MCF 10A (cell line): ENCODE measurements around the gene ZNF750. TPM values are rescaled to one million over a fixed set of nuclear protein-coding genes. Genes with fewer than 3 reads are reported as not detected.

ENCODE experiments used
- BruUV-seq: library from RNA; stranded (reverse); fragments of 400-500 nt; replicated peaks from 2 replicates; lab custom pipeline; 2021; lab: Mats Ljungman, UMichigan
- CTCF ChIA-PET: fragments of 300-600 bp; sonication (Branson Sonifier 250); formaldehyde crosslinking; extraction: SDS; loops from one replicate; lab custom pipeline; 2021; ENCODE audit warnings: antibody characterized with exemption, inconsistent platforms; lab: Yijun Ruan, JAX
- POLR2A ChIA-PET: fragments of 300-600, 350-650 bp; sonication (Branson Sonifier 250); formaldehyde crosslinking; extraction: SDS; loops from one replicate; lab custom pipeline; 2020; ENCODE audit warnings: antibody characterized with exemption, inconsistent platforms; lab: Yijun Ruan, JAX
- DNase-seq: peaks from one replicate; pipeline ENCODE4 v3.0.0-alpha.2; 2018; ENCODE audit not compliant: unreplicated experiment
- H3K27ac Mint-ChIP-seq: one replicate; pipeline ENCODE4 v1.8.0; 2022; ENCODE audit warnings: mild to moderate bottlenecking, low read depth, mixed read lengths; ENCODE audit not compliant: unreplicated experiment
- H3K27me3 Mint-ChIP-seq: one replicate; pipeline ENCODE4 v1.8.0; 2022; ENCODE audit warnings: mixed read lengths; ENCODE audit not compliant: insufficient read depth, unreplicated experiment
- H3K36me3 Mint-ChIP-seq: one replicate; pipeline ENCODE4 v1.8.0; 2022; ENCODE audit warnings: mild to moderate bottlenecking, moderate library complexity, mixed read lengths; ENCODE audit not compliant: insufficient read depth, unreplicated experiment
- H3K4me1 Mint-ChIP-seq: one replicate; pipeline ENCODE4 v1.8.0; 2022; ENCODE audit warnings: mixed read lengths; ENCODE audit not compliant: insufficient read depth, unreplicated experiment
- H3K4me3 Mint-ChIP-seq: one replicate; pipeline ENCODE4 v1.8.0; 2022; ENCODE audit warnings: mild to moderate bottlenecking, moderate library complexity, mixed read lengths; ENCODE audit not compliant: unreplicated experiment
- H3K9me3 Mint-ChIP-seq: one replicate; pipeline ENCODE4 v1.8.0; 2022; ENCODE audit warnings: mixed read lengths; ENCODE audit not compliant: unreplicated experiment
- CTCF ChIP-seq: fragments of 200-600 bp; IDR thresholded peaks from one replicate; pipeline ENCODE4 v1.8.0; 2022; ENCODE audit warnings: antibody characterized with exemption, mild to moderate bottlenecking; ENCODE audit not compliant: unreplicated experiment
- intact Hi-C: fragments of 100-400 bp; cut with micrococcal nuclease; formaldehyde crosslinking; loops from 2 replicates; pipeline ENCODE4 v1.14.1; 2022
- total RNA-seq: library from RNA; stranded (reverse); gene quantifications from 2 replicates; pipeline ENCODE4 v1.2.3, GENCODE V29; 2022

ZNF750 gene
- total RNA-seq, 1 experiment from 2014 or later = 0.14 TPM

GRCh38 chr17:82881900-82882714 is 42.3 kb upstream of the ZNF750 start:
- intact Hi-C loops = no loop called here
- Mint-ChIP-seq H3K27ac (no peak overlapping the region), H3K4me1 (peaks cover 12% of the 10 kb centered on the region)

GRCh38 chr17:82881324-82881823 is 41.6 kb upstream of the ZNF750 start:
- H3K27me3 Mint-ChIP-seq = no peaks in the 10 kb centered on the region
- H3K9me3 Mint-ChIP-seq = no peaks in the 10 kb centered on the region
- TF ChIP-seq CTCF = no peak
- ChIA-PET POLR2A (no interaction called here), CTCF (interaction anchor here (0.6 to 1.1 kb wide), 2 partner anchors 32 to 113 kb away, joined by 3 read pairs; no protein-coding TSS in a partner anchor)
- peaks cover 11% of the 10 kb centered on the region for H3K36me3 Mint-ChIP-seq
- no peak overlapping the region for H3K27ac Mint-ChIP-seq
- intact Hi-C loops = no loop called here
- H3K4me3 Mint-ChIP-seq = no peak overlapping the region
- BruUV-seq = no TSS peak
- DNase-seq = no peak
- H3K4me1 Mint-ChIP-seq = peaks cover 17% of the 10 kb centered on the region

More at GRCh38 chr17:82881900-82882714, 42.3 kb upstream of the ZNF750 start:
- Mint-ChIP-seq H3K27me3 (no peaks in the 10 kb centered on the region), H3K9me3 (no peaks in the 10 kb centered on the region), H3K36me3 (peaks cover 12% of the 10 kb centered on the region), H3K4me3 (no peak overlapping the region)
- POLR2A ChIA-PET = no interaction called here
- no TSS peak for BruUV-seq
- CTCF ChIA-PET = interaction anchor here (0.6 to 1.1 kb wide), 2 partner anchors 32 to 113 kb away, joined by 3 read pairs; no protein-coding TSS in a partner anchor
- no peak for TF ChIP-seq CTCF
- no peak for DNase-seq

DNA sequence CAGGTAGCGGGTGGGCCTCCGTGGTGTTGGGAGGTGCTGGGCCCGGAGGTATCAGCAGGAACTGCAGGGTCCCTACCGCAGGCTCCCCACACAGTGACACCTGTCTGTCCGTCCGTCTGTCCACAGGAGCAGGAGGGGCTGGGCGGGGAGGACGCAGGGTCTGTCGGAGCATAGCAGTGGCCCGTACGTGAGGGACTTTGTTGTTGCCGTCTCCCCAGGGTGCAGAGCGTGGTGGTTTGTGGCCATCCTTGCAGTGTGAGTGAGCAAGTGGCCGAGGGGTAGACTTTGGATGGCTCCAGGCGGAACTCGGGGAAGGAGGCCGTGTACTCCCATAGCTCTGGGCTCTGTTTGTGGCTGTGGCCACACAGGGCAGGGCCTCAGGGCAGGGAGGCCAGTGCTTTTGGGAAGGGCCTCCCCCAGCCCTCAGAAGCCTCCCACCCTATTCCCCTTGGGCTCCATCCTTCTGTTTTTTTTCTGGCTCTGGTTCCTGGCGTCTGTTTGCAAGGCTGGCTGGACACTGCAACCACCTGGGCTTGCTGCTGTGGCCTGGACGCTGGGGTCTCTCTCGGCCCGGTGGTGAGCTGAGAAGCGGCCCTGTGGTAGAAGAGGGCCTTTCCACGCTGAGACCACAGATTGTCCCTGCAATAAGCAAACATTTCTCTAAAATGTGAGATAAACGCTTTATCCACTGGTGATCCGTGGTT is 41.0 kb upstream of the ZNF750 start:
- DNase-seq = no peak
- H3K27me3 Mint-ChIP-seq = no peaks in the 10 kb centered on the region
- CTCF ChIA-PET = interaction anchor here (1.1 kb wide), 1 partner anchor 33 kb away, joined by 3 read pairs; no protein-coding TSS in a partner anchor
- POLR2A ChIA-PET = no interaction called here
- H3K4me3 Mint-ChIP-seq = no peak overlapping the region
- H3K9me3 Mint-ChIP-seq = no peaks in the 10 kb centered on the region
- intact Hi-C loops = no loop called here
- H3K4me1 Mint-ChIP-seq = peaks cover 17% of the 10 kb centered on the region
- BruUV-seq = no TSS peak
- H3K36me3 Mint-ChIP-seq = peaks cover 16% of the 10 kb centered on the region
- no peak for TF ChIP-seq CTCF
- H3K27ac Mint-ChIP-seq = no peak overlapping the region

GRCh38 chr17:82879241-82879640 is 39.4 kb upstream of the ZNF750 start:
- no TSS peak for BruUV-seq
- CTCF ChIA-PET = interaction anchor here (0.7 to 0.8 kb wide), 2 partner anchors 87 to 222 kb away, joined by 3 to 4 read pairs; no protein-coding TSS in a partner anchor
- no peak for DNase-seq
- H3K9me3 Mint-ChIP-seq = no peaks in the 10 kb centered on the region
- POLR2A ChIA-PET = no interaction called here
- peaks cover 16% of the 10 kb centered on the region for H3K36me3 Mint-ChIP-seq
- no peaks in the 10 kb centered on the region for H3K27me3 Mint-ChIP-seq
- peaks cover 26% of the 10 kb centered on the region for H3K4me1 Mint-ChIP-seq
- intact Hi-C loops = no loop called here
- TF ChIP-seq CTCF = no peak
- peak overlapping the region; percentile 1 for H3K4me3 Mint-ChIP-seq
- H3K27ac Mint-ChIP-seq = no peak overlapping the region
